WI38 (cell line): ENCODE measurements around the gene RMDN2.
"Not testable (repeated sequence)": the region's sequence is repeated elsewhere in the genome, so short reads cannot be mapped to it uniquely, and the experiment has no call there.

Experiments used
- H3K4me3 ChIP-seq: 2 replicates; pipeline ENCODE4 v1.5.1; 2011; ENCODE audit warnings: low read depth, mild to moderate bottlenecking, control low read depth, low read length
- TF ChIP-seq, protein P1 (sequence below): IDR thresholded peaks from 2 replicates; pipeline ENCODE4 v1.5.1; 2012; ENCODE audit warnings: low read depth, mild to moderate bottlenecking, control low read depth, low read length

The RMDN2 gene

DNA sequence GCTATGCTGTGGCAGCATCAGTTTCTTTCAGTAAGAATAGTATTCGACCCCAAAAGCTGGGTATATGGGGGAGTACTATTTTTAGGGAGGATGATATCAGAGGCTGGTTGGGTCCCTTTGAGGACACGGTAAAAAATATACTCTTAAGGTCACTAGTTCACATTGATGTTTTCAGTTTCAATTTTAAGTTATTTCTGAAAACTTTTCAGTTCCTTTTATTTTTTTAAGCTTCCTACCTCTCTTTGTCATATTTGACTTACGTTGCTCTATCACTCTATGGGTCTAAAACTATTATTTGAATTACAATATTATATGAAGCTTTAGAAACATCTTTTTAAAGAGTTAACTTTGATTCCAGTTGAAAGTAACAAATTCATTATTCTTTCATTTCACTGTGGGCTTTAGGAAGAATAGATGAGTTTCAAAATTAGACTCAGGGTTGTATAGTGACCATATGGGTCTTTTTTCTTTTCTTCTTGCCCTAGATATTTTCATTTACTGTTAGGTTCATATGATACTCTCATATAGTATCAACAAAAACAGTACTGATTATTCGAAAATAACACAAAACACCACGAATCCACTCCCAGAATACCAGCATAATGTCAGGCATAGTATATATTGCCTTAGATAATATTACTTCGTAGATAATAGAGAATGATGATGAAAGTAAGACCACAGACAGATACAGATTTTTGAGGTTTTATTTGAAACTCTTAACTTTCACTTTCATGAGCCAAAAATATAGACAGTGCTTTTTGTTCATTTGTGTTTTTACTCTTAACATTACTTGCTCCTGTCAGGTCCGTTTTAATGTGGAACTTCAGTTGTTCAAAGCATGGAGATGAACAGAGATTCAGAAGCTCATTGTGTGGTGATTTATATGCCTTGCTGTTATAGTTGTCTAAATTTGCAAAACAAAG is 9.8 kb downstream of the RMDN2 start:
- TF ChIP-seq, protein P1, sequence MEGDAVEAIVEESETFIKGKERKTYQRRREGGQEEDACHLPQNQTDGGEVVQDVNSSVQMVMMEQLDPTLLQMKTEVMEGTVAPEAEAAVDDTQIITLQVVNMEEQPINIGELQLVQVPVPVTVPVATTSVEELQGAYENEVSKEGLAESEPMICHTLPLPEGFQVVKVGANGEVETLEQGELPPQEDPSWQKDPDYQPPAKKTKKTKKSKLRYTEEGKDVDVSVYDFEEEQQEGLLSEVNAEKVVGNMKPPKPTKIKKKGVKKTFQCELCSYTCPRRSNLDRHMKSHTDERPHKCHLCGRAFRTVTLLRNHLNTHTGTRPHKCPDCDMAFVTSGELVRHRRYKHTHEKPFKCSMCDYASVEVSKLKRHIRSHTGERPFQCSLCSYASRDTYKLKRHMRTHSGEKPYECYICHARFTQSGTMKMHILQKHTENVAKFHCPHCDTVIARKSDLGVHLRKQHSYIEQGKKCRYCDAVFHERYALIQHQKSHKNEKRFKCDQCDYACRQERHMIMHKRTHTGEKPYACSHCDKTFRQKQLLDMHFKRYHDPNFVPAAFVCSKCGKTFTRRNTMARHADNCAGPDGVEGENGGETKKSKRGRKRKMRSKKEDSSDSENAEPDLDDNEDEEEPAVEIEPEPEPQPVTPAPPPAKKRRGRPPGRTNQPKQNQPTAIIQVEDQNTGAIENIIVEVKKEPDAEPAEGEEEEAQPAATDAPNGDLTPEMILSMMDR, result no peak
- H3K4me3 ChIP-seq, result no peak overlapping the region

DNA sequence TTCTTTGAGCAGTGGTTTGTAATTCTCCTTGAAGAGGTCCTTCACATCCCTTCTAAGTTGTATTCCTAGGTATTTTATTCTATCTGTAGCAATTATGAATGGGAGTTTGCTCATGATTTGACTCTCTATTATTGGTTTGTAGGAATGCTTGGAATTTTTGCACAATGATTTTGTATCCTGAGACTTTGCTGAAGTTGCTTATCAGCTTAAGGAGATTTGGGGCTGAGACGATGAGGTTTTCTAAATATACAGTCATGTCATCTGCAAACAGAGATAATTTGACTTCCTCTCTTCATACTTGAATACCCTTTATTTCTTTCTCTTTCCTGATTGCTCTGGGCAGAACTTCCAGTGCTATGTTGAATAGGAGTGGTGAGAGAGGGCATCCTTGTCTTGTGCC is 12.5 kb downstream of the RMDN2 start:
- not testable (repeated sequence) for H3K4me3 ChIP-seq

DNA sequence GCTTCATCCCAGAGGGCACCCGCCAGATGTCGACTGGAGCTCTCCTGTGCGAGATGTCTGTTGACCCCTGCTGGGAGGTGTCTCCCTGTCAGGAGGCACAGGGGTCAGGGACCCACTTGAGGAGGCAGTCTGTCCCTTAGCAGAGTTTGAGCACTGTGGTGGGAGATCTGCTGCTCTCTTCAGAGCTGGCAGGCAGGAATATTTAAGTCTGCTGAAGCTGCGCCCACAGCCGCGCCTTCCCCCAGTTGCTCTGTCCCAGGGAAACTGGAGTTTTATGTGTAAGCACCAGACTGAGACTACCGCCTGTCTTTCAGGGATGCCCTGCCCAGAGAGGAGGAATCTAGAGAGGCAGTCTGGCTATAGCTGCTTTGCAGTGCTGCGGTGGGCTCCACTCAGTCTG is 16.2 kb downstream of the RMDN2 start:
- H3K4me3 ChIP-seq, result not testable (repeated sequence)

DNA sequence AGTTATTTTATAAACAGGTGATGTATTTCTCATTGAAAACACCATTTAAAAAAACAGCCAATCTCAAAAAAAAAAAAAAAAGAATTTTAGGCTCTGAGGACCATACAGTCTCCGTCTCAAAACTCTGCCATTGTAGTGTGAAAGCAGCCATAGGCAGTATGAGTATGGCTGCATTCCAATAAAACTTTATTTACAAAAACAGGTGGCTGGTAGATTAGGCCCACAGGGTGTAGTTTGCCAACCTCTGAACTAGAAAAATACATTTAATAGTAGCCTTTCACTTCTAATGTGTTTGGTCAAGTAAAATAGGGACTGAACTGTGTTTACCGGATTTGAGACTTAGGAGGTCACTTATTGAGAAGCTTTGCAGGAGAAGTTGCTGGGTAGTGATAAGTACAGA is 19.2 kb downstream of the RMDN2 start:
- TF ChIP-seq, protein P1, result no peak
- H3K4me3 ChIP-seq, result no peak overlapping the region

DNA sequence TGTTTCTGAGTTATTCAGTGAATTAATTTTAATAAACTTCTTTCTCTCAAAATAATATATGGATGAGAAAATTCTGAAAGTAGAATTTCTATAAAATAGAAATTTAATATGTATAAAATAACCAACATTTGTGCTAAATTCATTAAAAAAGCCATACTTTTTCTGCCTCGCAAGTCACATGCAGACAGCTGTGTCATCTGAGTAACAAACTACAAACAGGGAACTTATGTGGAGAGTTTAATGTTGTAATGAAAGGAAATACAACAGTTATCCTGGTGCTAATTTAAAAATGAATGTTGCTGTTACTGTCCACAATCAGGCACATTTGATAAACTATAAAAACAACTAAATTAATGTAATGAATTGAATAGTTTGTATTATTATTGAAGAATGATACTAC is 22.2 kb downstream of the RMDN2 start:
- TF ChIP-seq, protein P1, result no peak
- no peak overlapping the region for H3K4me3 ChIP-seq

DNA sequence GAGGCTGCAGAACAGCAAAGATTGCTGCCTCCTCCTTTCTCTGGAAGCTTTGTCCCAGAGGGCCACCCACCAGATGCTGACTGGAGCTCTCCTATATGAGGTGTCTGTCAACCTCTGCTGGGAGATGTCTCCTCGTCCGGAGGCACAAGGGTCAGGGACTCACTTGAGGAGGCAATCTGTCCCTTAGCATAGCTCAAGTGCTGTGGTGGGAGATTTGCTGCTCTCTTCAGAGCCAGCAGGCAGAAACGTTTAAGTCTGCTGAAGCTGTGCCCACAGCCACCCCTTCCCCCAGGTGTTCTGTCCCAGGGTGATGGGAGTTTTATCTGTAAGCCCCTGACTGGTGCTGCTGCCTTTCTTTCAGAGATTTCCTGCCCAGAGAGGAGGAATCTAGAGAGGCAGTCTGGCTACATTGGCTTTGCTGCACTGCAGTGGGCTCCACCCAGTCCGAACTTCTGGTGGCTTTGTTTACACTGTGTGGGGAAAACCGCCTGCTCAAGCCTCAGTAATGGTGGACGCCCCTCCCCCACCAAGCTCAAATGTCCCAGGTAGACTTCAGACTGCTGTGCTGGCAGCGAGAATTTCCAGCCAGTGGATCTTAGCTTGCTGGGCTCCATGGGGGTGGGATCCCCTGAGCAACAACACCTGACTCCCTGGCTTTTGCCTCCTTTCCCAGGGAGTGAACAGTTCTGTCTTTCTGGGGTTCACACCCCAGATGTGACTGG is 37.1 kb downstream of the RMDN2 start:
- not testable (repeated sequence) for H3K4me3 ChIP-seq

DNA sequence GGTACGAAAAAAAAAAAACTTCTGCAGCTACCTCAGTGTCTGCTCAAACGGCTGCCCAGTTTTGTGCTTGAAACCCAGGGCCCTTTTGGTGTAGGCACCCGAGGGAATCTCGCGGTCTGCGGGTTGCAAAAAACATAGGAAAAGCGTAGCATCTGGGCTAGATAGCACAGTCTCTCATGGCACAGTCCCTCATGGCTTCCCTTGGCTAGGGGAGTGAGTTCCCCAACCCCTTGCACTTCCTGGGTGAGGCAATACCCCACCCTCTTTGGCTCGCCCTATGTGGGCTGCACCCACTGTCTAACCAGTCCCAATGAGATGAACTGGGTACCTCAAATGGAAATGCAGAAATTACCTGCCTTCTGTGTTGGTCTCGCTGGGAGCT is 37.6 kb downstream of the RMDN2 start:
- not testable (repeated sequence) for H3K4me3 ChIP-seq

DNA sequence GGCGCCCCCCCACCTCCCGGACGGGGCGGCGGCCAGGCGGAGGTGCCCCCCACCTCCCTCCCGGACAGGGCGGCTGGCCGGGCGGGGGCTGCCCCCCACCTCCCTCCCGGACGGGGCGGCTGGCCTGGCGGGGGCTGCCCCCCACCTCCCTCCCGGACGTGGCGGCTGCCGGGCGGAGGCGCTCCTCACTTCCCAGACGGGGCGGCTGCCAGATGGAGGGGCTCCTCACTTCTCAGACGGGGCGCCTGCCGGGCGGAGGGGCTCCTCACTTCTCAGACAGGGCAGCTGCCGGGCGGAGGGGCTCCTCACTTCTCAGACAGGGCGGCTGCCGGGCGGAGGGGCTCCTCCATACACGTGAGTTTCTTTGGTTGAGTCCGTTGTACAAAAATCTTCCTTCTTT is 38.8 kb downstream of the RMDN2 start:
- not testable (repeated sequence) for H3K4me3 ChIP-seq

DNA sequence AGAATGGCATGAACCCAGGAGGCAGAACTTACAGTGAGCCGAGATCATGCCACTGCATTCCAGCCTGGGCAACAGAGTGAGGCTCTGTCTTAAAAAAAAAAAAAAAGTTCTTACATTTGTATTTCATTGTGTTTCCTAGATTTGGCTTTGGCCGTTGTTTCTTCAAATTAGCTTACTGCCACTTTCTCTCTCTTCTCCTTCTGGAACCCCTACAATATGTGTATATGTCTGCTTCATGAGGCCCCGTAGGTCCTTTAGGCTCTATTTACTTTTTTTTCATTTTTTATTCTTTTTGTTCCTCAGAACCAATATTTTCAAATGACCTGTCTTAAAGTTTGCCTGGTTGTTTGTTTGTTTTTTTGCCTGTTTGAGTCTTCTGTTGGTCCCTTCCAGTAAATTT is 41.2 kb downstream of the RMDN2 start:
- TF ChIP-seq, protein P1, result no peak
- no peak overlapping the region for H3K4me3 ChIP-seq

DNA sequence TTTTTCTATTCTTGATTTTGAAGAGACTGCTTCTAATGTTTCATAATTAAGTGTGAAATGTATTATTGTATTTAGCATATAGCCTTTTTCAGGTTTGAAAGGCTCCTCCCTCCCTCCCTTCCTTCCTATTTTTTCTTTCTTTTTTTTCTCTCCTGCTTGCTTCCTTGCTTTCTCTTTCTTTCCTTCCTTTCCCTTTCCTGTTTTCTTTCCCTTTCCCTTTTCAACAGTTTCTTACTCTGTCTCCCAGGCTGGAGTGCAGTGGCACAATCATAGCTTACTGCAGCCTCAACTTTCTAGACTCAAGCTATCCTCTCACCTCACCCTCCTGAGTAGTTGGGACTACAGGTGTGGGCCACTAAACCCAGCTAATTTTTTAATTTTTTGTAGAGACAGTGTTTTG is 44.6 kb downstream of the RMDN2 start:
- H3K4me3 ChIP-seq, result no peak overlapping the region
- TF ChIP-seq, protein P1, result no peak
